ENCODE results near the gene BTAF1. TPM values are rescaled to one million over a fixed set of nuclear protein-coding genes. Genes with fewer than 3 reads are reported as not detected.
"Not testable (repeated sequence)": the region's sequence is repeated elsewhere in the genome, so short reads cannot be mapped to it uniquely, and the experiment has no call there.

BTAF1 gene
- total RNA-seq, 1 donor: 59.2 TPM

DNA sequence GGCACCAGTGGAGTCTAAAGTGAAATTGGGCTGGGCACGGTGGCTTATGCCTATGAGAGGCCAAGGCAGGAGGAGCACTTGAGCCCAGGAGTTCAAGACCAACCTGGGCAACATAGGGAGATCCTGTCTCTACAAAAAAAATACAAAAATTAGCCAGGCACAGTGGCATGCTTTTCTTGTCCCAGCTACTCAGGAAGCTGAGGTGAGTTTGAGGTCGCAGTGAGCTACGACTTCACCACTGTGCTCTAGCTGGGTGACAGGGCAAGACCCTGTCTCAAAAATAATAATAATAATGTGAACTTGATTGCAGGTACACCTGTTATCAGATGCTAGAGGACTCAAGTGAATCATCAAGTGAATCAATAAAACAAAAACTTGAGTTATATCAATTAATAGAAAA lies 108.0 kb downstream of the BTAF1 start:
- TF ChIP-seq, protein P1, sequence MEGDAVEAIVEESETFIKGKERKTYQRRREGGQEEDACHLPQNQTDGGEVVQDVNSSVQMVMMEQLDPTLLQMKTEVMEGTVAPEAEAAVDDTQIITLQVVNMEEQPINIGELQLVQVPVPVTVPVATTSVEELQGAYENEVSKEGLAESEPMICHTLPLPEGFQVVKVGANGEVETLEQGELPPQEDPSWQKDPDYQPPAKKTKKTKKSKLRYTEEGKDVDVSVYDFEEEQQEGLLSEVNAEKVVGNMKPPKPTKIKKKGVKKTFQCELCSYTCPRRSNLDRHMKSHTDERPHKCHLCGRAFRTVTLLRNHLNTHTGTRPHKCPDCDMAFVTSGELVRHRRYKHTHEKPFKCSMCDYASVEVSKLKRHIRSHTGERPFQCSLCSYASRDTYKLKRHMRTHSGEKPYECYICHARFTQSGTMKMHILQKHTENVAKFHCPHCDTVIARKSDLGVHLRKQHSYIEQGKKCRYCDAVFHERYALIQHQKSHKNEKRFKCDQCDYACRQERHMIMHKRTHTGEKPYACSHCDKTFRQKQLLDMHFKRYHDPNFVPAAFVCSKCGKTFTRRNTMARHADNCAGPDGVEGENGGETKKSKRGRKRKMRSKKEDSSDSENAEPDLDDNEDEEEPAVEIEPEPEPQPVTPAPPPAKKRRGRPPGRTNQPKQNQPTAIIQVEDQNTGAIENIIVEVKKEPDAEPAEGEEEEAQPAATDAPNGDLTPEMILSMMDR (IDR thresholded peaks at IDR 0.05; ENCODE audit: insufficient read depth, low read depth, low read length): no peak
- no peak overlapping the region for H3K4me3 ChIP-seq (ENCODE audit: low read depth, low read length)
- no peak for DNase-seq (ENCODE audit: low read depth)

DNA sequence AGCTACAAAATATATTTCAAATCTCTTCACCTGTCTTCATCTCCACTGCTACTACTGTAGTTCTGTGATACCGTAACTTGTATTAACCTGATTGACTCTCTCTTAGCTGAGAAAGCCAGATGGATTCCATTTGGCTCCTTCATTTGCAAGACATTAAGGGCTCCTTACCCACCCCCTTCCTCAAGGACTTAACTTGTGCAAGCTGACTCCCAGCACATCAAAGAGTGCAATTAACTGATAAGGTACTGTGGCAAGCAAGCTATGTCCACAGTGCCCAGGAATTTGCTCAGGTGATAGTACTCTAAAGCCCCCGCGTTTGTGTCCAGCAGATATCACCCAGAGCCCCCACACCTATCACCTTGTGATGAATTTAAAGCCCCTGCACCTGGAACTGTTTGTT lies 109.5 kb downstream of the BTAF1 start:
- DNase-seq (ENCODE audit: low read depth); H3K4me3 ChIP-seq (ENCODE audit: low read depth, low read length): not testable (repeated sequence)

GRCh38 chr10:92038949-92039348 lies 115.4 kb downstream of the BTAF1 start:
- no peak overlapping the region for H3K4me3 ChIP-seq (ENCODE audit: low read depth, low read length)
- no peak for DNase-seq (ENCODE audit: low read depth)
- TF ChIP-seq, protein P1 (IDR thresholded peaks at IDR 0.05; ENCODE audit: insufficient read depth, low read depth, low read length): no peak

DNA sequence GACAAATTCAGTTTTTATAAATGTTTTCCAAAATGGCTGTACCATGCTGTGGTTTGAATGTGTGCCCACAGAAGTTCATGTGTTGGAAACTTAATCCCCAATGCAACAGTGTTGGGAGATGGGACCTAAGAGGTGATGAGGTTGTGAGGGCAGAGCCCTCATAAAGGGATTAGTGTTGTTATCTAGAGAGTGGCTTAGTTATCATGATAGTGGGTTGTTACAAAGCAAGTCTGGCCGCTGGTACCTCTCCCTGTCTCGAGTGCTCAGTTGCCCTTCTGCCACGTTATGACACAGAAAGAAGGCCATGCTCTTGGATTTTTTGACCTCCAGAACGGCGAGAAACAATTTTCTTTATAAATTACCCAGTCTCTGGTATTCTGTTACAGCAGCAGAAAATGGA lies 119.0 kb downstream of the BTAF1 start:
- no peak for DNase-seq (ENCODE audit: low read depth)
- TF ChIP-seq, protein P1 (IDR thresholded peaks at IDR 0.05; ENCODE audit: insufficient read depth, low read depth, low read length): no peak
- H3K4me3 ChIP-seq (ENCODE audit: low read depth, low read length): no peak overlapping the region

- H3K4me3 ChIP-seq (ENCODE audit: low read depth, low read length): no peak overlapping the region
- DNase-seq (ENCODE audit: low read depth): no peak
- TF ChIP-seq, protein P1 (IDR thresholded peaks at IDR 0.05; ENCODE audit: insufficient read depth, low read depth, low read length): no peak
Observed at GRCh38 chr10:92045641-92046106, 122.1 kb downstream of the BTAF1 start.

- H3K4me3 ChIP-seq (ENCODE audit: low read depth, low read length): no peak overlapping the region
- TF ChIP-seq, protein P1 (IDR thresholded peaks at IDR 0.05; ENCODE audit: insufficient read depth, low read depth, low read length): no peak
- no peak for DNase-seq (ENCODE audit: low read depth)
Observed at GRCh38 chr10:92047215-92047614, 123.6 kb downstream of the BTAF1 start.

DNA sequence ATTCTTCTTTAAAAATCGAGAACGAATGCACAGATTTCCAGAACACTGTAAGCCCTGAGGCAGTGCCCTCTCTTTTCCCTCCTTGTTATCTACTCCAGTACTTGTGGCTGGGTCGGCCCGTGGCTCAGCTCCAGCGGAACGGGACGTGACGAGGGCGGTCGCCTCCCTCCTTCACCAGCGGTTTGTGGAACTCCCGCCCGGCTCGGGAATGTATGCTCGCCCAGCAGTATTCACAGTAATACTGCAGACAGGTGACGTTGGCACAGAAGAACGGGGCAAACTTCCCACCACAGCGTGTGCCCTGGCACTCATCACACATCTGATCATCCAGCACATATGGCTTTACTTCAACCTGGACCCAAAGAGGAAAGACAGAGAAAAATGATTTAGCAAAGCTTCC lies 128.5 kb downstream of the BTAF1 start:
- no peak for DNase-seq (ENCODE audit: low read depth)
- TF ChIP-seq, protein P1 (IDR thresholded peaks at IDR 0.05; ENCODE audit: insufficient read depth, low read depth, low read length): no peak

More for the DNA sequence above, 128.5 kb downstream of the BTAF1 start:
- no peak overlapping the region for H3K4me3 ChIP-seq (ENCODE audit: low read depth, low read length)

Data from fibroblast of villous mesenchyme (primary cell).